Effector CD4-positive, alpha-beta T cell (primary cell): ENCODE results near the gene IL10RA.
"Not testable (repeated sequence)": the region's sequence is repeated elsewhere in the genome, so short reads cannot be mapped to it uniquely, and the experiment has no call there.

ENCODE experiments used
- DNase-seq: peaks from one replicate; pipeline ENCODE4 v3.0.0-alpha.2; 2020

Gene IL10RA

GRCh38 chr11:117962826-117963225 is 23.4 kb upstream of the IL10RA start:
- DNase-seq: no peak

- no peak for DNase-seq
Observed at GRCh38 chr11:117966908-117967307, 19.3 kb upstream of the IL10RA start.

- no peak for DNase-seq
Observed at GRCh38 chr11:117969160-117969991, 16.8 kb upstream of the IL10RA start.

DNA sequence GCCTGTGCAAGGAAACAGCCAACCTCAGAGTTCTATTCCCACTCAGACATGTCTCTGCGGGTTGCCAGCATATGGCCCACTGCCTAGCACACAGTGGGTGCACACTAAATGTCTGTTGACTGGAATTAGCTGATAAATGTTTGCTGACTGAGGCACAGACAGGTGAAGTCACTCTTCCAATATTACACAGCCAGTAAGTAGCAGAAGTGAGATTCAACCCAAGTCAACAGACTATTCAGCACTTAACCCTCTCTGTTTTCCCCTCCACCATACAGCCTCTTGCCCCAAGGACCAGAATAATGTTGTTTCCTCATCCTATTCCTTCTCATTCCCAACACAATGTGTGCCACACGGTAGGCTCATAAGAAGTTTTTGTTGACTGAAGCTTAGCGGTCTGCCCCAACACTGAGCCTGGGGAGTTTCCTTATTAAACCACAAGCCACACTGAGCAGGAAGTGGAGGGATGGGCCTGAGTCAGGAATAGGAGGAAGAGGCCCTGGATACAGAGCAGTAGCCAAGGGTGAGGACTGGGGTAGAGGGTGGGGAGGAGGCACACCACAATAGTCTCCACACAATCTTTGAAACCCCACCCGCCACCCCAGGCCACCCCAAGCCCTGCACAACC is 15.7 kb upstream of the IL10RA start:
- DNase-seq: no peak

DNA sequence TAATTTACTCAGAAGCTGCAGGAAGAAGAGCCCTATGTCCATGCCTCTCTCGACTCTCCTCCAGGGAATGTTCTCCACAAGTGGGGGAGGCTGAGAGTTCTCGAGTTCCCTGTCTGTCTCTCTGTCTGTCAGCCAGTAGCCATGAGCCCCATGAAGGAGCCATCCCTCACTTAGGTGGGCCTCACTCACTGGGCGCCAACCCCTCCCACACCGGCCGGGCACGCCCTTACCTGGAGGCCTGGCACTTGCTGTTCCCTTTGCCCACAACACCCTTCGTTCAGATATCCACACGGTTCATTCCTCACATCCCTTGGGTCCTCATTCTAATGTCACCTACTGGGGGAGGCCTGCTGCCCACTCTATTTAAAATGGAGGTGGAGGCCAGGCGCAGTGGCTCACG is 14.2 kb upstream of the IL10RA start:
- no peak for DNase-seq

DNA sequence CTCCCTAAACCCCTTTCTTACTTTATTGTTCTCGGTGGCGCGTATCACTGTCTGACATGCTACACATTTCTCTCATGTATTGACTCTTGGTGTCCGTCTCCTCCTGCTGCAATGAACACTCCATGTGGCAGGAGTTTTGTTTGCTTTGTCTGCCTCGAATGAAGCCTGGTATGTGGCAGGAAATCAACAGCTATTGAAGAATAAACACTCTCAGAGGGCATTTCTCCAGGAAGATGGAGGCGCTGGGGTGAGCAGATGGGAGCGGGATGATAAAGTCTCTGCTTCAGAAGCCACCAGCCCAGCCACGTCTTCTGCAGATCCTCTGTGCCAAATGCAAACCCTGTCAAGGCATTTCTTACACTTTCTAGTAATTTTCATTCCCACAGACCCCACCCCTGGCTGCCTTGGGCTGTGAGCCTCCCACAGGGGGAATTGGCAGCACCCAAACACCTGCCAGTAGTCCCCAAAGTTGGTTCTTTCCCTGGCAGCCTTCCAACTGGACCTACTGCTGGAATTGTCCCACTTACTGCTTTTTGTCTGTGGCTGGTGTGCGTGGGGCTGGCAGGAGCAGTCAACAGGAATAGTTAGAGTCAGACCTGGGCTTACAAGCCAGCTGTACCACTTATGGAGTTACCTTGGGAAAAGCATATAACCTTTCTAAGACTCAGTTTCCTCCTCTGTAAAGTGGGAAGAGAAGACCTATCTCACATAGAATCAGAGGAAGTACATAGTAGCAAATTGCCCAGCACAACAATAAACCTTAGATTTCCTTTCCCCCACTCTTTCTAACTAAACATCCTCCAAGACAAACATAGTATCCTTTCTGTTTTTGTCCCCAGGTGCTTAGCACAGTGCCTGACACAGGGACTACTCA is 13.3 kb upstream of the IL10RA start:
- DNase-seq: no peak

DNA sequence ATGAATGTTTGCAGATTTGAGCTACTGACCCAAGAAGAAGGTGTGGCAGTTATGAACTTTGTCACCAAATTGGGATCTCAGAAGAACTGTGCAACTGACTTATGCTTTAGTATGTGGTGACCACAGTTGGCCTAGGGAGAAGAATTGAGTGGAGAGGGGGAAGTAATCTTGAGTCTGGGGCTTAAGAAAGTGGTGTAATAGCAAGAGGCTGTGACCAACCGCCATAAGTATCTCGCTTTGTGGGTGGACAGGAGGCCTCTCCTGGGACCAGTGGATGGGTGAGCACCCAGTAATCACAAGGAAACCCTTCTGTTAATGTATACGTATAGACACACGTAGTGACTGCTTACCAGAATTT is 12.7 kb upstream of the IL10RA start:
- no peak for DNase-seq

DNA sequence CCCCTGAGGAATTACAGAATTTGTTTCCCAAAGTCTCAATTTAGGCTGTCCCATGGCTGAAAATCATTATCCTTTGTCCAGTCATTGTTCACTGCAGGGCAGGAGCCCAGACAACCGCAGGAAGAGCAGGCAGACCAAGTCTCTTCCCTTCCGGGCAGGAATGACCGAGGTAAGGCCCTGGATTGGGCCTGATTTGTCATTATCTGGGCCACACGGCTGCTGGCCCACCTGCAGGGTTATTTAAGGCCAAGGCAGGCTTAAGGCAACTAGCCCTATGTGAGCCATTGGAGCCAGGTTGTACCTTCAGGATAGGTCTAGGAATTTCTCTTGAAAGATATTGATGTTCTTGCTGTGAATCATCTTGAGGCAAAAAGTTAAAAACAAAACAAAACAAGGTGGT is 9.7 kb upstream of the IL10RA start:
- DNase-seq: no peak

- no peak for DNase-seq
Observed at GRCh38 chr11:117977029-117977428, 9.2 kb upstream of the IL10RA start.

DNA sequence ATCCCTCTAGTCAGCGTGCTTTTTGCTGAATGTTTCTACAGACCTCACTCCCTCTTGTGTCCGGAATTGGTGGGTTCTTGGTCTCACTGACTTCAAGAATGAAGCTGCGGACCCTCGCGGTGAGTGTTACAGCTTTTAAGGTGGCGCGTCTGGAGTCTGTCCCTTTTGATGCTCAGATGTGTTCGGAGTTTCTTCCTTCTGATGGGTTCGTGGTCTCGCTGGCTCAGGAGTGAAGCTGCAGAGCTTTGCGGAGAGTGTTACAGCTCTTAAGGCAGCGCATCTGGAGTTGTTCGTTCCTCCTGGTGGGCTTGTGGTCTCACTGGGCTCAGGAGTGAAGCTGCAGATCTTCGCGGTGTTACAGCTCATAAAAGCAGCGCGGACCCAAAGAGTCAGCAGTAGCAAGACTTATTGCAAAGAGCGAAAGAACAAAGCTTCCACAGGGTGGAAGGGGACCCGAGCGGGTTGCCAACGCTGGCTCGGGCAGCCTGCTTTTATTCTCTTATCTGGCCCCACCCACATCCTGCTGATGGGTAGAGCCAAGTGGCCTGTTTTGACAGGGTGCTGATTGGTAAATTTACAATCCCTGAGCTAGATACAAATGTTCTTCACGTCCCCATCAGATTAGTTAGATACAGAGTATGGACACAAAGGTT is 8.5 kb upstream of the IL10RA start:
- not testable (repeated sequence) for DNase-seq

GRCh38 chr11:117978291-117978910 is 7.8 kb upstream of the IL10RA start:
- not testable (repeated sequence) for DNase-seq

GRCh38 chr11:117978991-117979390 is 7.2 kb upstream of the IL10RA start:
- DNase-seq: no peak

DNA sequence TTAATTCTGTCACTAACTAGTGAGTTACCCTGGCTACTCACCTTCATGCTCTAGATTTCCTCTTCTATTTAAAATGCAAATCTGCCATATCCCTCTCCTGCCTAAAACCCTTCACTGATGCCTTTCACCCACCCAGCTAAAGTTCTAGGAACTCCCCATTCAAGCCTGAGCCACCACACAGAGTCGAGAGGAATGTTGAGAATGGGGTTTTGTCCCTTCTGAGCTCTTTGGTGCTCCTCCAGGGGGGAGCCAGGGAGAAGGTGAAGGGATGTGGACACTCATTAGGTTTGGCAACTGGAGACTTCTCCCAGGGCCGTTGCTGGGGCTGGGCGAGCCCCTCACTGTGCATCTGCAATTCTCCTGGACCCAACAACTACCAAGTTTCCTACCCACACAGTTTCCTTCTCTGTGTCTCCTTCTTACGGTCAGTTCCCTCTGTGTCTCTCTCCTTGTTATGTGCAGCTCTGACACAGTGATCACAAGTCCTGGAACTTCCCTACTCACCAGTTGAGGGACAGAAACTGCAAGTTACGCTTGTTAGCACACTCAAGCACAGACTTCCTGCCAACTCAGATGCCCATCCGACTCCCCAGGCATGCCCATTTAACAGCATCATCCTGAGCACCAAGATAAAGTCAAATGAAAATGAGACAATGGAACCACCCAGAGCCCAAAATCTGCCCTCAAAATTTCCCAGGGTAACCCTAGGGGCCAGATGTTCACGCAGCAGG is 6.5 kb upstream of the IL10RA start:
- DNase-seq: no peak

DNA sequence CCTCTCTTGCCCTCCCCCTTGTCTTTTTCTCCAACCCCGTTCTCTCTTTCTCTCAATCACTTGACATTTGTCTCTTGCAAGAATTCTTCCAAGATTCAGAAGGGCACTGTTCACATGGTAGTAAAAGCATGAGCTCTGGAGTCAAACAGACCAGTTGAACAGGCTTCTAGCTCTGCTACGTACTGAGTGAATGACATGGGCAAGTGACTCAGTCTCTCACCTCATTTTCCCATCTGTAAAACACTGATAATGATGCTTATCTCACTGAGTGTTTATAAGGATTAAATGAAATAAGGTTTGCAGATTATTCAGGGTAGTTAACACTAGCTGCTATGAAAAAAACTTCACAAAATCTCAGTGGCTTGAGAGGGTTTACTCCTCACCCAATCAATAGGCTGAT is 5.9 kb upstream of the IL10RA start:
- no peak for DNase-seq

DNA sequence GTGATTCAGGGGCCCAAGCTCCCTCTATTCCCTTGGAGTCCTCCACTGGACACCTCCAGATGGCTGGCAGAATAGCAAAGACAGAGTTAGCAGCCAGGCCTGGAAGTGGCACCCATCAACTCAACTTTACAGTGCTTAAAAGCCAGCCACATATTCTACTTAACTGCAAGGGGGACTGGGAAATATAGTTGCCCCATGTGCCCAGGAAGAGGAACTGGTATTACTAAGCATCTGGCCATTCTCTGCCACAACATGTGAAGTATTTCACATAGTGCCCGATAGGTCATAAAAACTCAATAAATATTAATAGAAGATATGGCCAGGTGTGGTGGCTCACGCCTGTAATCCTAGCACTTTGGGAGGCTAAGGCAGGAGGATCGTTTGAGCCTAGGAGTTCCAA is 5.5 kb upstream of the IL10RA start:
- no peak for DNase-seq

DNA sequence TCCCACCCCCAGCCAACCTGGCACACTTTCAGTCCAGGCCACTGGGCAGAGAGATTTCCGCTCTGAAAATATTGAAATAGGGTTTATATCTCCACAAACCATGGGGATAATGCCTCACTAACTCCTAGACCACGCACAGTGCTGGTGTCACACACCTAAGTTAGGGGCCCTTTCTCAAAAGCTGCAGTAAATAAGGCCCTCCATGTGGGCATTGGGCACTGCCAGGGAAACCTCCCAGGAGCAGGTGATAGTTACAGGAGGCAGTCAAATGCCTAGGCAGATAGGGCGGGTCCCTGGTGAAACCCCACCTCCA is 3.1 kb upstream of the IL10RA start:
- no peak for DNase-seq

- DNase-seq: no peak
Observed at GRCh38 chr11:117984476-117984875, 1.7 kb upstream of the IL10RA start.

DNA sequence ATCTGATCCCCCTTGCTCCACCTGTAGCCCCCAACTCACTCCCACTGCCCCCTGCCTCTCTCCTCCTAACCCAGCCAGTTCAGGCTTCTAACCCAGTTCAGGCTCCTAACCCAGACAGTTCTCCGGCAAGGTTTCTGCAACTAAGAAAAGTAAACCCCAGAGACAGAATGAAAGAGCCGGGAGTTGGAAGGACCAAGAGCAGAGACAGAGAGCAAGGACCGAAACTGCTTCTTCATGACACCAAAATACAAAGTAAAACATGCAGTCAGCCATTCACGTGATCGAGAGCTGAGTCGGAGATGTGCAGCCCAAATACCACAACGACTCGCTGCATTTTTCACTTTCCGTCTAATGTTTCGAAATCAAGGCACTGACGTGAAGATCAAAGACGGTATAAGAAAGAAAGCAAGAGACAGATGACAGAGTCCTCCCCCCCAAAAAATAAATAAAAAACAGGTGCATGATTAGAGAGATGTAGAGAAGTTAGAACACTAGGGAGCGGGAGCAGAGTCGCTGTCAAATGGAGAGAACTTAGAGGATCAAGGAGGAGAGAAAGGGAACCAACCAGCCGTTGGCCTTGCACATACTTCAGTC is 884 bp downstream of the IL10RA start:
- DNase-seq: peak; percentile 68

GRCh38 chr11:117989351-117990102 is 3.3 kb downstream of the IL10RA start:
- DNase-seq: no peak

DNA sequence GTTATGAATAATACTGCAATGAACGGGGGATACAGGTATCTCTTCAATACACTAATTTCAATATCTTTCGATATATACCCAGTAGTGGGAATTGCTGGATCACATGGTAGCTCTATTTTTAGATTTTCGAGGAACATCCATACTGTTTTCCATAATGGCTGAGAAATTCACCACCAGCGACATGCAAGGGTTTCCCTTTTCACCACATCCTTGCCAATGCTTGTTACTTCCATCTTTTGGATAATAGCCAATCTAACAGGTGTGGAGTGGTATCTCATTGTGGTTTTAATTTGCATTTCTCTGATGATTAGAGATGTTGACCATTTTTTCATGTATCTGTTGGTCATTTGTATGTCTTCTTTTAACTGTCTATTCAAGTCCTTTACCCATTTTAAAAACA is 5.9 kb downstream of the IL10RA start:
- no peak for DNase-seq

DNA sequence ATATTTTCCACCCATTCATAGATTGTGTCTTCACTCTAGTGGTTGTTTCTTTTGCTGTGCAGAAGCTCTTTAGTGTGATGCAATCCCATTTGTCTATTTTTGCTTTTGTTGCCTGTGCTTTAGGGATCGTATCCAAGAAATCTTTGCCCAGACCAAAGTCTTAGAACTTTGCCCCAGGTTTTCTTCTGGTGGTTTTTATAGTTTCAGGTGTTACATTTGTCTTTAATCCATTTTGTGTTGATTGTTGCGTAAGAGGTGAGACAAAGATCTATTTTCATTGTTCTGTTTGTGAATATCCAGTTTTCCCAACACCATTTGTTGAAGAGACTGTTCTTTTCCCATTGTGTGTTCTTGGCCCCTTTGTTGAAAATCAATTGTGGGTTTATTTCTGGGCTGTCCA is 6.4 kb downstream of the IL10RA start:
- no peak for DNase-seq
